MM.1S (cell line): ENCODE results near the gene PRDM1.

Source experiments
- CTCF ChIP-seq: fragments of 300-600 bp; sonication (generic); IDR thresholded peaks from 2 replicates; pipeline ENCODE4 v1.5.1; 2016; ENCODE audit warnings: antibody characterized with exemption, low read length, mixed read lengths
- EZH2 ChIP-seq: fragments of 300-600 bp; sonication (generic); optimal IDR thresholded peaks from 2 replicates; pipeline ENCODE3; 2017; ENCODE audit warnings: low read depth, mild to moderate bottlenecking, antibody characterized with exemption, low read length, mixed read lengths
- EZH2phosphoT487 ChIP-seq: fragments of 300-600 bp; sonication (generic); IDR thresholded peaks from 2 replicates; pipeline ENCODE4 v1.6.1; 2018; ENCODE audit warnings: antibody characterized with exemption, low read length

GRCh38 chr6:106113256-106113959 lies 27.3 kb downstream of the PRDM1 start:
- TF ChIP-seq CTCF (no peak), EZH2phosphoT487 (no peak), EZH2 (no peak)
